H9 (cell line): ENCODE measurements around the gene TAF4. TPM values are rescaled to one million over a fixed set of nuclear protein-coding genes. Genes with fewer than 3 reads are reported as not detected.

Experiments used
- DNase-seq: peaks from one replicate; pipeline ENCODE4 v3.0.0-alpha.2; 2017
- H2AFZ ChIP-seq: one replicate; pipeline ENCODE4 v1.6.1; 2013; ENCODE audit warnings: mild to moderate bottlenecking, low read length, control low read depth, moderate library complexity
- H2AK5ac ChIP-seq: 2 replicates; pipeline ENCODE4 v1.6.1; 2013; ENCODE audit warnings: low read length, control low read depth, mixed read lengths; ENCODE audit not compliant: insufficient read length
- H2BK120ac ChIP-seq: one replicate; pipeline ENCODE4 v1.6.1; 2013; ENCODE audit warnings: low read depth, mild to moderate bottlenecking, low read length, control low read depth, inconsistent platforms; ENCODE audit not compliant: poor library complexity, severe bottlenecking
- H2BK12ac ChIP-seq: 2 replicates; pipeline ENCODE4 v1.6.1; 2013; ENCODE audit warnings: low read length, control low read depth, mixed read lengths, low read depth; ENCODE audit not compliant: insufficient read length
- H2BK15ac ChIP-seq: 2 replicates; pipeline ENCODE4 v1.6.1; 2013; ENCODE audit warnings: low read depth, low read length, control low read depth
- H2BK20ac ChIP-seq: one replicate; pipeline ENCODE4 v1.6.1; 2013; ENCODE audit warnings: low read depth, mild to moderate bottlenecking, low read length, control low read depth, inconsistent platforms; ENCODE audit not compliant: poor library complexity, severe bottlenecking
- H2BK5ac ChIP-seq: 2 replicates; pipeline ENCODE4 v1.6.1; 2013; ENCODE audit warnings: low read length, control low read depth, mixed read lengths; ENCODE audit not compliant: insufficient read length
- H3K14ac ChIP-seq: 2 replicates; pipeline ENCODE4 v1.6.1; 2013; ENCODE audit warnings: low read length, control low read depth; ENCODE audit not compliant: insufficient read depth
- H3K18ac ChIP-seq: 2 replicates; pipeline ENCODE4 v1.6.1; 2013; ENCODE audit warnings: low read depth, mild to moderate bottlenecking, mixed read lengths, low read length, control low read depth; ENCODE audit not compliant: insufficient read length
- H3K23ac ChIP-seq: 2 replicates; pipeline ENCODE4 v1.6.1; 2013; ENCODE audit warnings: low read length, control low read depth, mixed read lengths, low read depth; ENCODE audit not compliant: insufficient read length
- H3K23me2 ChIP-seq: 2 replicates; pipeline ENCODE4 v1.6.1; 2013; ENCODE audit warnings: low read depth, mild to moderate bottlenecking, mixed read lengths, low read length, control low read depth; ENCODE audit not compliant: insufficient read length, poor library complexity, severe bottlenecking
- H3K27ac ChIP-seq: 2 replicates; pipeline ENCODE4 v1.5.1; 2013; ENCODE audit warnings: low read length, control low read depth, mixed read lengths, low read depth; ENCODE audit not compliant: insufficient read length
- H3K27me3 ChIP-seq: 2 replicates; pipeline ENCODE4 v1.6.1; 2013; ENCODE audit warnings: low read length, control low read depth, inconsistent platforms; ENCODE audit not compliant: insufficient read depth
- H3K4ac ChIP-seq: 2 replicates; pipeline ENCODE4 v1.6.1; 2013; ENCODE audit warnings: low read depth, mild to moderate bottlenecking, control low read depth, inconsistent platforms, low read length, moderate library complexity
- H3K4me1 ChIP-seq: 2 replicates; pipeline ENCODE4 v1.6.1; 2013; ENCODE audit warnings: low read length, control low read depth, inconsistent platforms; ENCODE audit not compliant: insufficient read depth
- H3K4me2 ChIP-seq: 2 replicates; pipeline ENCODE4 v1.6.1; 2013; ENCODE audit warnings: low read length, control low read depth, mixed read lengths; ENCODE audit not compliant: insufficient read length, insufficient read depth
- H3K56ac ChIP-seq: 2 replicates; pipeline ENCODE4 v1.6.1; 2013; ENCODE audit warnings: low read depth, mild to moderate bottlenecking, mixed read lengths, low read length, control low read depth; ENCODE audit not compliant: insufficient read length
- H3K79me1 ChIP-seq: 2 replicates; pipeline ENCODE4 v1.6.1; 2013; ENCODE audit warnings: low read depth, mild to moderate bottlenecking, moderate library complexity, low read length, control low read depth, inconsistent platforms; ENCODE audit not compliant: insufficient read depth, poor library complexity, severe bottlenecking
- H3K79me2 ChIP-seq: 2 replicates; pipeline ENCODE4 v1.6.1; 2013; ENCODE audit warnings: low read length, control low read depth, inconsistent platforms; ENCODE audit not compliant: insufficient read depth
- H3K9ac ChIP-seq: 2 replicates; pipeline ENCODE4 v1.6.1; 2013; ENCODE audit warnings: low read length, control low read depth, mixed read lengths; ENCODE audit not compliant: insufficient read length; ENCODE audit errors: extremely low read depth
- H3K9me3 ChIP-seq: one replicate; pipeline ENCODE4 v1.6.1; 2013; ENCODE audit warnings: low read depth, low read length, inconsistent platforms; ENCODE audit not compliant: control insufficient read depth
- H3T11ph ChIP-seq: one replicate; pipeline ENCODE4 v1.6.1; 2013; ENCODE audit warnings: mild to moderate bottlenecking, low read length, control low read depth, inconsistent platforms
- H4K20me1 ChIP-seq: one replicate; pipeline ENCODE4 v1.6.1; 2013; ENCODE audit not compliant: control insufficient read depth, insufficient read length, insufficient read depth
- H4K5ac ChIP-seq: 2 replicates; pipeline ENCODE4 v1.6.1; 2013; ENCODE audit warnings: low read depth, mild to moderate bottlenecking, mixed read lengths, low read length, control low read depth; ENCODE audit not compliant: insufficient read length
- H4K8ac ChIP-seq: replicated peaks from 2 replicates; pipeline ENCODE4 v1.6.1; 2013; ENCODE audit warnings: low read length, control low read depth, mixed read lengths, low read depth; ENCODE audit not compliant: insufficient read length
- H4K91ac ChIP-seq: 2 replicates; pipeline ENCODE4 v1.6.1; 2013; ENCODE audit warnings: low read depth, mild to moderate bottlenecking, moderate library complexity, mixed read lengths, low read length, control low read depth; ENCODE audit not compliant: insufficient read length
- H3K27ac Mint-ChIP-seq, 3 experiments: 2 replicates in 2 of 3; 3 replicates in 1 of 3; pipeline ENCODE4 v1.8.0; 2020 to 2021; ENCODE audit warnings: mixed read lengths in 3 of 3, mild to moderate bottlenecking in 1 of 3, moderate library complexity in 1 of 3
- H3K27me3 Mint-ChIP-seq: 2 replicates; pipeline ENCODE4 v1.8.0; 2021; ENCODE audit warnings: low read depth, mild to moderate bottlenecking, moderate library complexity, mixed read lengths
- H3K36me3 Mint-ChIP-seq, 3 experiments: 2 replicates in 2 of 3; 3 replicates in 1 of 3; pipeline ENCODE4 v1.8.0; 2020 to 2021; ENCODE audit warnings: low read depth in 3 of 3, mixed read lengths in 3 of 3; ENCODE audit not compliant: insufficient read depth in 1 of 3
- H3K4me1 Mint-ChIP-seq, 2 experiments: 2 replicates each; pipeline ENCODE4 v1.8.0; 2020; ENCODE audit warnings: mixed read lengths in 2 of 2
- H3K4me3 Mint-ChIP-seq, 2 experiments: 2 replicates in 1 of 2; 3 replicates in 1 of 2; pipeline ENCODE4 v1.8.0; 2020 to 2021; ENCODE audit warnings: mild to moderate bottlenecking in 2 of 2, mixed read lengths in 2 of 2, moderate library complexity in 1 of 2
- H3K9me3 Mint-ChIP-seq, 2 experiments: 2 replicates in 1 of 2; 3 replicates in 1 of 2; pipeline ENCODE4 v1.8.0; 2020; ENCODE audit warnings: mild to moderate bottlenecking in 2 of 2, mixed read lengths in 2 of 2, moderate library complexity in 1 of 2
- CTCF ChIP-seq: fragments of 200-600 bp; sonication (generic); conservative IDR thresholded peaks from 3 replicates; pipeline ENCODE4 v1.8.0; 2021; ENCODE audit warnings: antibody characterized with exemption, mild to moderate bottlenecking
- WGBS: extraction: QIAGEN DNeasy Blood & Tissue Kit; methylation state at CpG from one replicate; pipeline ENCODE4 v1.1.7; 2013; ENCODE audit warnings: missing lambda C conversion rate, low lambda C conversion rate, mixed read lengths; ENCODE audit not compliant: insufficient read length; ENCODE audit errors: extremely low coverage; 5-methylcytosine and 5-hydroxymethylcytosine counted together
- total RNA-seq: library from RNA; stranded (reverse); gene quantifications from 2 replicates; pipeline ENCODE4 v1.2.1, GENCODE V29; 2021

Gene TAF4
- total RNA-seq, 1 experiment from 2014 or later, result 30.8 TPM

DNA sequence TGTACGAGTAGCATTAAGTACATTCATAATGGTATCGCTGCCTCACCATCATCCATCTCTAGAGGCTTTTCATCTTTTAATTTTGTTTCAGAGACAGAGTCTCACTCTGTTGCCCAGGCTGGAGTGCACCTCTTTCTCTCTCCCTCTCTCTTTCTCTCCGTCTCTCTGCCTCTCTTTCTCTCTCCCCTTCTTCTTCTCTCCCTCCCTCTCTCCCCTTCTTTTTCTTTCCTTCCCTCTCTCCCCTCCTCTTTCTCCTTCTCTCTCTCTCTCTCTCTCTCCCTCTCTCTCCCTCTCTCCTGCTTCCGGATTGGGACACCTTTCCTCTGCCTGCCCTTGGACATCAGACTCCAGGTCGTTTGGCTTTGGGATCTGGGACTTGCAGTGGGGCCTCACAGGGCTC is 17.6 kb upstream of the TAF4 start:
- H3K27me3 ChIP-seq, result no peaks in the 10 kb centered on the region
- WGBS, result no CpG with 5 or more reads among the region's 5 CpGs
- no peak overlapping the region for H3K23ac ChIP-seq
- no peak overlapping the region for H4K5ac ChIP-seq
- H3K9me3 Mint-ChIP-seq, result peaks cover 5 to 13% of the 10 kb centered on the region in 2 experiments
- no peak overlapping the region for H4K91ac ChIP-seq
- no peak overlapping the region for H3K4ac ChIP-seq
- DNase-seq, result no peak
- no peak overlapping the region for H2BK15ac ChIP-seq
- no peak overlapping the region for H3T11ph ChIP-seq
- H3K9me3 ChIP-seq, result no peaks in the 10 kb centered on the region
- H4K8ac ChIP-seq, result no peak overlapping the region
- no peak overlapping the region for H2AK5ac ChIP-seq
- no peak overlapping the region for H3K4me2 ChIP-seq
- no peak overlapping the region for H2BK12ac ChIP-seq
- H3K27me3 Mint-ChIP-seq, result peaks cover 33% of the 10 kb centered on the region
- H3K14ac ChIP-seq, result no peak overlapping the region; the same call in 1 of the 2 replicates
- H3K36me3 Mint-ChIP-seq, result no peaks in the 10 kb centered on the region; a peak in 1 of 7 replicates
- no peaks in the 10 kb centered on the region for H3K4me1 Mint-ChIP-seq
- H3K4me3 Mint-ChIP-seq, result no peak overlapping the region
- no peak overlapping the region for H3K27ac ChIP-seq
- H2AFZ ChIP-seq, result no peak overlapping the region
- no peak overlapping the region for H2BK20ac ChIP-seq
- H3K4me1 ChIP-seq, result no peaks in the 10 kb centered on the region
- H3K23me2 ChIP-seq, result no peaks in the 10 kb centered on the region
- H4K20me1 ChIP-seq, result no peaks in the 10 kb centered on the region
- H3K9ac ChIP-seq, result no peak overlapping the region
- no peak overlapping the region for H3K18ac ChIP-seq
- H3K79me1 ChIP-seq, result no peaks in the 10 kb centered on the region
- no peaks in the 10 kb centered on the region for H3K79me2 ChIP-seq
- TF ChIP-seq CTCF, result no peak
- no peak overlapping the region for H2BK5ac ChIP-seq
- H2BK120ac ChIP-seq, result no peak overlapping the region
- H3K56ac ChIP-seq, result no peak overlapping the region
- no peak overlapping the region for H3K27ac Mint-ChIP-seq
